DOHH2 (cell line): ENCODE results near the gene ARHGEF7.

Experiments
- CTCF ChIP-seq: fragments of 200-600 bp; sonication (generic); IDR thresholded peaks from one replicate; pipeline ENCODE4 v1.5.1; 2014; ENCODE audit warnings: antibody characterized with exemption, mild to moderate bottlenecking, low read depth, low read length; ENCODE audit not compliant: poor library complexity, severe bottlenecking
- EZH2phosphoT487 ChIP-seq: fragments of 200-600 bp; sonication (generic); IDR thresholded peaks from 2 replicates; pipeline ENCODE4 v1.6.1; 2017; ENCODE audit warnings: borderline replicate concordance, mild to moderate bottlenecking, antibody characterized with exemption, low read length, moderate library complexity, mixed read lengths

GRCh38 chr13:111177921-111178320 lies 62.8 kb downstream of the ARHGEF7 start:
- TF ChIP-seq EZH2phosphoT487 (no peak), CTCF (no peak)
